GM12872 (cell line): ENCODE measurements around the gene FEV.
A peak's percentile ranks its signal among the peaks of the same experiment; 100 is the strongest.

ENCODE experiments used
- CTCF ChIP-seq: IDR thresholded peaks from 3 replicates; pipeline ENCODE4 v1.5.1; 2011; ENCODE audit warnings: low read depth, mild to moderate bottlenecking, low read length, moderate library complexity; ENCODE audit not compliant: insufficient read depth

FEV gene

DNA sequence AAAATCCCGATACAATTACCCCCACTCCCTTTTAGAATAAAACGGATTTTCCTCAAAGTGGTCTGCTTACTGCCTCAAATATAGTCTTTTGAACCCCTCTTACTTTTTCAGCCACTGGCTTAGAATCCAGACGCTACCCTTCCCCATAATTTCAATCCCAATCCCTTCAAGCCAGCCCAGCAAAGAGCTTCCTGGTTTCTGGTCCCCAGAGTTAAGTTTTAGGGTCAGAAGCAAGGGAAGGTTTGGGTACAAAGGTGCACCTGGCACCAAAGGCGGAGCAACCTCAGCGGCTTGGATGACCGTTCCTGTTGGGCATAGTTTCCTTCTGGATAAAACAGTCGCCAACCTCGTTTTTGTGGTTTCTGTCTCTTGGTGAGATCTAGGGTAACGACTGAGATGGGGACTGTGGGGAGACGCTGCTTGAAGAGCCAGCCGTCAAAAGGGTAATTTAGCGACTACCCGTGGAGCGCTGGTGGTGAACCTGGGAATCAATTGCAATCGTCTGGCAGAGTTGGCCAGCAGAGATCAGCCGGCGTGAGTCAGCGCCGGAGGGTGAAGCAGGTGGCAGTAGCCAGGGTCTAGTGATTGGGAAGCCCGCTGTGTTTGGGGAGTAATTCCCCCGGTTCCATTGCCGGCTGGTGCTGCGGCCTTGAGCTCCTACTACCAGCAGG, 1.6 kb downstream of the FEV start:
- TF ChIP-seq CTCF: no peak

DNA sequence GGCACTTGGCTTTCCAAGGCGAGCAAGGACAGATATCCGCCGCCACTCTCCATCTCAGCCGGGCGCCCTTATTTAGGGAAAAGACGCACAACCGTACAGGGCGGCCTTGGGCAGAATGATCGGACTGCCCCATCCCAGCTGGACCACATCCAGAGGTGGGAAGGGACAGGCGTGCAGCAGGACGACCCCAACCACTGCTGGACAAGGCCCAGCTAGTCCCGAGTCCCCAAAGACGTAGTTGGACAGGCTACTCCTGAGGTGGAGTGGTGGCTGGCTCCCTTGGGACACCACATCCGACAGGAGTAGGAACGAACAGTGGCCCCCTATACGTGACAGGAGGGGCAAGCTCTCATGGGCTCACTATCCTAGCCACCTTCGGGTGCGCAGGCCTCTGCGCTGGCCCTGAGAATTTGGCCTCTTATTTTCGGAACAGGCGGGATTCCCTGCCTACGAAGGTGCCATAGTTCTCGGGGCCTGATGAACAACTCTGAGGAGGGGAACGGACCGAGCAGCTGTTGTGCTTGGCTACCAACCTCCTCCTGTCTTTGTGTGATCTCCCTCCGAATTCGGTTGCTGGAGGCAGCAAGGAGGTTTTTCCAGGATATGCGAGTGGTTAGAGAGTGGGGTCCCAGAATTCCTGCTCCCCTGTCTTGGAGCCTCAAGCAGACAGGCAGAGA, 2.3 kb downstream of the FEV start:
- TF ChIP-seq CTCF: no peak

- no peak for TF ChIP-seq CTCF
These were observed 3.0 kb downstream of the FEV start for GRCh38 chr2:218981881-218982585.

GRCh38 chr2:218981390-218981880, 3.5 kb downstream of the FEV start:
- peak; percentile 21; the same call in 1 of the 3 replicates for TF ChIP-seq CTCF

DNA sequence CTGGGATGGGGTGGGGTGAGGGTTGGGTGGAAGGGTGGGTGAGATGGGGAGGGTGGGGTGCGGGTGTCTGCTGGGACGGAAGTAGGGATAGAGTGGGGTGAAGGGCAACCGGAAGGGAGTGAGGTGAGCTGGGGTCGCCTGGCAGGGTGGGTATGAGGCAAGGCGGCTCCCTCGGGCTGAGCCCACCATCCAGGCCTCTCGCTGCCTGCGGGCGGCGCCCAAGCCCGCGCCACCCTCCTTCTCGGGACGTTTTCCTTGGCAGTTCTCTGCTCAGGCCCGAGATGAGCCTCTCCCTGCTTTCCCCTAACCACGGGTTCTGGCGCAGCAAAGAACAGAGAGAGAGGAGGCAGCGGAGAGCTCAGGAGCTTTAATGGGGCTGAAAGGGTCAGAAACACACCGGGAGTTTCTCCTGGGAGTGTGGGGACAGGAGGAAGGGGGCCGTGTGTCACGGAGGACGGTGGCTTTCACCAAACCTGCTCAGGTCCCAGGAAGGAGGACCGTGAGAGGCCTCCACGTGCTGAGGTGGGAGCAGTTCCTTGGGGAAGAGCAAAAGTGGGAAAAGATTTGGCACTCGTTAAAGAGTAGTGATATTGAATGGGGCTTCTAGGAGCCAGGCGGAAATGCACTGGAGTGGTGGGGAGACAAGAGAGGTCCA, 4.1 kb downstream of the FEV start:
- TF ChIP-seq CTCF: no peak

DNA sequence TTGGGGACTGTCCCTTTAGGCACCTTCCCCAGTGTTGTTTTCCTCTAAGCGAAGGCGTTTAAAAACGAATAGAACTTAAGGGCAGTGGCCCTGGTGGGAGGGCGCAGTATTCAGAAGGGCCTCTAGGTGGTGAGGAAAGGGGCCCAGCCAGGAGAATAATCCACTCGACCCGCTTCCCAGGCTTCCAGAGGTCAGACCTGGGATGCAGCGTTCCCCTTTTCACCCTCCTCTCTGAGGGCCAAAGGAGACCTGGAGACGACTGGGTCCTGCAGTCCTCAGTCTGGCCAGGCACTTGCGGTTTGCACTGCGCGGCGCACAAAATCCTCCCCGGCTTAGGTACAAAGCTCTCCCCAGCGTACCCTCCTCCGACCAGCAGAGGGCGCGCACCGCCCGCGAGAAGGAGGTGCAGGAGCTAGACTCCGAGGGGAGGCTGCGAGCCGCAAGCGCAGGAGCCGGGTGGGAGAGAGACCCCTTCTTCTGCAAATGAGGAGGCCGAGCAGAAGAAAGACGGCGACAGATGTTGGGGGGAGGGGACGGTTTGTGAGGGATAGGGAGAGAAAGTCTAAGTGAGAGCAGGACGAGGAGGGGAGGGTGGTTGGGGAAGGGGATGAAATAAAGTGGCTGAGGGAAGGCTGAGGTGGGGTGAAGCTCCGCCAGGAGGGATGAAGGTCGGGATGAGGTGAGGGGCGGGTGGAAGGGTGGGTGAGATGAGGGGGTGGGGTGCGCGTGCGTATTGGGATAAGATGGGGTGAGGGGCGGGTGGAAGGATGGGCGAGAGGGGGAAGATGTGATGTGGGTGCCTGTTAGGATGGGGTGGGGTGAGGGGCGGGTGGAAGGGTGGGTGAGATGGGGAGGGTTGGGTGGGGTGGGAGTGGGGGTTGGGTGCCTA, 4.9 kb downstream of the FEV start:
- peak; percentile 89 for TF ChIP-seq CTCF
